G401.6 (cell line): ENCODE measurements around the gene INSM2.
A peak's percentile ranks its signal among the peaks of the same experiment; 100 is the strongest.

ENCODE experiments used
- FAIRE-seq: peaks from 2 replicates; lab custom pipeline; 2012; peaks lifted over from hg19 to GRCh38; lab: Jason Lieb, UNC

INSM2 gene, protein sequence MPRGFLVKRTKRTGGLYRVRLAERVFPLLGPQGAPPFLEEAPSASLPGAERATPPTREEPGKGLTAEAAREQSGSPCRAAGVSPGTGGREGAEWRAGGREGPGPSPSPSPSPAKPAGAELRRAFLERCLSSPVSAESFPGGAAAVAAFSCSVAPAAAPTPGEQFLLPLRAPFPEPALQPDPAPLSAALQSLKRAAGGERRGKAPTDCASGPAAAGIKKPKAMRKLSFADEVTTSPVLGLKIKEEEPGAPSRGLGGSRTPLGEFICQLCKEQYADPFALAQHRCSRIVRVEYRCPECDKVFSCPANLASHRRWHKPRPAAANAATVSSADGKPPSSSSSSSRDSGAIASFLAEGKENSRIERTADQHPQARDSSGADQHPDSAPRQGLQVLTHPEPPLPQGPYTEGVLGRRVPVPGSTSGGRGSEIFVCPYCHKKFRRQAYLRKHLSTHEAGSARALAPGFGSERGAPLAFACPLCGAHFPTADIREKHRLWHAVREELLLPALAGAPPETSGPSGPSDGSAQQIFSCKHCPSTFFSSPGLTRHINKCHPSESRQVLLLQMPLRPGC

DNA sequence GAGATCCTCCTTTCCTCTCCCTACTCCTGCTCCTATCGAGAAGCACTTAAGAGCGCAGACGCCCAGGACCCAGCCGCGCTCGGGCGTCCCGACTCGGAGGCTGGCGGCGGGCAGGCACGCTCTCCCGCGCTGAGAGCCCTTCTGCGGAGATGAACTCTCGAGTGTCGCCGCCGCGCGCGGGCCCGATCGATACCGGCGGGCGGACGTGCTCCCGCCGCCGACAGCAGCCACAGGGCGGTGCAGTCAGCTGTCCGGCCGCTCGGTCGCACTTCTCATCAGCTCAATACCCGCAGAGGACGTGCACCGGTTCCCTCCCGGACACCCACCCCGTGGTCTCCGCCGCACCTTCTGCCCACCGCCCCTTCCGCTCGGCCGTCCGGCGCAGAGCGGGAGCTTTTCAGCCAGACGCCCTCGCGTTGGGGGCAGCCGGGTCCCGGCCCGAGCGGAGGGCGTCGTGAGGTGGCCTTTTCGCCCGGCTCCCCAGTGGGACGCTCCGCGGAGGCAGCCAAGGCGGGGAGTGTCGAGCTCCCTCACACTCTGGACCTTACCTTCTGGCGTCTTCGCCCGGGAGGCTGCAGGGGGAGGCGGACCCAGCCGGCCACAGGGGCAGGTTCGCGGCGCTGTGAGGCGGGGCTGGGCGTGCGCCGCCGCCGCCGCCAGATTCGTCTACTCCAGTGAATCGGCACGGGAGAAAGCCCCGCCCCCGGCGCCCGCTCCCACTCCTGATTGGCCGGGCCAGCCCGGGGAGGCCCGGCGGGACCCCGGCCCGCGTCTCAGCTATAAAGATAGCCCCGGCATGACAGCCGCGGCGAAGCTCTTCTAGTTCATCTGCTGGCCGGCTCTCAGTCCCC, at the start of gene INSM2:
Gene INSM2 (plus strand): TSS at position 808 of the 851 bp plus-strand sequence. CDS start 89 bp downstream, outside the sequence.
- no peak for FAIRE-seq

DNA sequence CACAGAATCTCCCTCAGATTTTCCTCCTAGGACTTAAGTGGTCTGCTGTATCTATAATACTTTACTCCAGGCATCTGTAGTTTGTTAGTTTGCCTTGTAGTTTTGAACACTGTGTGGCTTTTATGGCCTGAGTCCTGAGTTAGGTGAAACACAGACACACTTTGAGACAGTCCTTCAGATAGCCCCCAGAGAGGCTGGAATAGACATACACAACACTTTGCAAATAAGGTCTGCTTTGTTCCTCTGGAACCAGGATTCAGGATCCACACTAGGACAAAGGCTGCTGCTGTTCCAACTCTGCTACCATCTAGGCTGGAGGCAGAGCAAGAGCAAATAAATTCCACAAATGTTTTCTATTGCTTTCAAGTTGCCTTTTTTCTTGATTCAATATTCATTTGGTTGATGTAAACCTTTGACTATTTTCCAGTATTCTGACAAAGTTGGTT, 41.4 kb upstream of the INSM2 start:
- FAIRE-seq, result no peak

DNA sequence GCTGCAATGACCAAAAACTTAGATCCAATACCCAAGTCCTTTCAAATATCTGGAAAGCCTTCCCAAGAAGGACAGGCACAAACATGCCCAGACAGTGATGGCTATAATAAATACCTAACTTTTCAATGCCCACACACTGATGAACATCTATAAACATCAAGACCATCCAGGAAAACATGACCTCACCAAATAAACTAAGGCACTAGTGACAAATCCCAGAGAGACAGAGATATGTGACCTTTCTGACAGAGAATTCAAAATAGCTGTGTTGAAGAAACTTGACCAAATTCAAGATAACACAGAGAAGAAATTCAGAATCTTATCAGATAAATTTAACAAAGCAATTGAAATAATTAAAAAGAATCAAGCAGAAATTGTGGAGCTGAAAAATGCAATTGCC, 38.7 kb upstream of the INSM2 start:
- no peak for FAIRE-seq

DNA sequence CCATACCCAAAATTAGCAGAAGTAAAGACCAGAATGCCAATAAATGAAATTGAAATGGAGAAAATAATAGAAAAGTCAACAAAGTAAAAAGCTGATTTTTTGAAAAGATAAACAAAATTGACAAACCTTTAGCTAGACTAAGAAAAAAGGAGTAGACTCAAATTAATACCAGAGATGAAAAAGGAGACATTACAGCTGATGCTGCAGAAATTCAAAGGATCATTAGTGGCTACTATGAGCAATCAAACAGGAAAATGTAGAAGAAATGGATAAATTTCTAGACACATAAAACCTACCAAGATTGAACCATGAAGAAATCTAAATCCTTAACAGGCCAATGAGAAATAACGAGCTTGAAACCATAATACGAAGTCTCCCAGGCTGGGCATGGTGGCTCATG, 34.8 kb upstream of the INSM2 start:
- FAIRE-seq, result no peak

DNA sequence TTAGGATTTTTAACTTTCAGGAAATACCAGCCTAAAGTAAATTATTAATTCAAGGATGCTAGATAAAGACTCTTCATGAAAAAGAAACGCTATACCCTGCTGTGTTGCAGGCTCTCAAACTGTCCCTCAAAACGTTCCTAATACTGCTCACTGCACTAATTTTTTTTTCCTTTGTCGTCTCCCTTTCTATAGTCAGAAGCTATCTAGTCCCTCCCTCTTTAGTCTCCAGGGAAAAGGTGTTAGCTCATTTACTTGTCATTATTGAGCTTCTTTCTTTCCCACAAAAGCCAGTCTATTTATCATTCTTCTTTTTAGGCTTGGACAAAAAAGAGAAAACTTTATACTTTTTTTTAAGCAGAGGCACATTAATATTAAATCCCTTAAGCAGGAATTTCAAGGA, 30.3 kb upstream of the INSM2 start:
- no peak for FAIRE-seq

DNA sequence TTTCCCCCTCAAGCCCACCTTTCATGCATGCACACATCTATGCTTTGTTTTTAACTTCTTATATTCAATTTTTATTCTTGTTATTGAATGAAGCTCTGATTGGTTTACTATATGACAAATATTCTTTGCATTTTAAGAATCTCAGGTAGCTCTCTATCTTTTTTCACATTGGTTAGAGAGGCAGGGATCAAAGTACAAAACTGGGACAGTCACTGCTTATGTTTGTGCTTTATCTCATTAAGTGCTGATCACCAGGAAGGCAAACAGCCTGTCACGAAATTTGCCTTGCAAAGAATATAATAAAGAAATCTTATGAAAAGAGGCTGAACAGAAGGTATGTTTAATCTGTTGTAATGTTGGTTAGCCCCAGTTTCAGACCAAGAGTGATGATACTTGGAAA, 29.7 kb upstream of the INSM2 start:
- no peak for FAIRE-seq

DNA sequence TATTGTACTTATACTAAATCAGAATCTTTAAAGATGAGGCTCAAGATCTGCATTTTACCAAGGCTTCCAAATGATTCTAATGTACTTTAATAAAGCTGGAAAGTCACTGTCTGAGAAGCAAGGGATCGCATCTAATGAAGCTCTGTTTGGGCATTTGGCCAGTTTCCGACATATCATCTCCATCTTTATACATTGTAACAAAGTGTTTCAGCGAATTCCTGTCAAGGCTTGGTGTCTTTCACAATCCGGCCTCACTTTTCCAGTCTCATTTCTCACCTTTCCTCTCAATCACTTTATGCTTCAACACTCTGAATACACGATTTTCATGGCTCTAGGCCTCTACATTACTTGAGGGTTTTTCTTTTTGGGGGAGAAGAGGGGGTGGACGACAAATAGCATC, 27.5 kb upstream of the INSM2 start:
- no peak for FAIRE-seq

DNA sequence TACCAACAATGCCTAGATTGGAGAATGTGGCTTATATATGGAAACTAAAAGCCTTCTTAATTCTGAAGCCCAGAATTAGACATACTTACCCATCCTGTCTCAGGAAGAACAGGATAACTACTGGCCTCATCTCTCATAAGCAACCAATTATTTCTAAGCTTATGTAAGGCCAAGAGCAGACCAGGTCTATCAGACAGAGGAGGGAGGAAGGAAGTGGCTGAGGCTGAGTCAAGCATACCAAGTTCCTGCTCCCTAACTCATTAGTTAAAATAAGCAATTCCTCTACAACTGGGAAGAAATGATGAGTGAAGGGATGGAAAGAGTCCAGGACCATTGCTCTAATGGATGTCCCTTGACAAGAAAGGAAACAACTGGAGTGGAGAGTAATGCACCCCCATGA, 27.0 kb upstream of the INSM2 start:
- no peak for FAIRE-seq

DNA sequence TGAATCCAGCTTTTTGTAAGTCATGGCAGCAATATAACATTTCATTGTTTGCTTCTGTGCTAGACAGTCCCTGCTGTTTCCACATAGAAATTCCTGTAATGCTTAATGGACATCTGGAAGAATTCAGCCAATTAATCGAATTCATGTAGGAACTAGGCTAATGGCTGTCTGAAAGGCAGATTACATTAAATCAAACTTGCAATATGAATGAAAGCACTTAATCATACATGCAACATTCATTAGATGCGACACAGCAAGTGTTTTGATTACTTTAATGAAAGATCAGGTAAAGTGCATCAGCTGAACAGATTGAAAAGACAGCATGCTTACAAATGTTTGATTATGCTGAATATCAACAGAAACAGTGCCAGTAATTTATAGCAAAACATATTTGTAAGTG, 24.1 kb upstream of the INSM2 start:
- no peak for FAIRE-seq

DNA sequence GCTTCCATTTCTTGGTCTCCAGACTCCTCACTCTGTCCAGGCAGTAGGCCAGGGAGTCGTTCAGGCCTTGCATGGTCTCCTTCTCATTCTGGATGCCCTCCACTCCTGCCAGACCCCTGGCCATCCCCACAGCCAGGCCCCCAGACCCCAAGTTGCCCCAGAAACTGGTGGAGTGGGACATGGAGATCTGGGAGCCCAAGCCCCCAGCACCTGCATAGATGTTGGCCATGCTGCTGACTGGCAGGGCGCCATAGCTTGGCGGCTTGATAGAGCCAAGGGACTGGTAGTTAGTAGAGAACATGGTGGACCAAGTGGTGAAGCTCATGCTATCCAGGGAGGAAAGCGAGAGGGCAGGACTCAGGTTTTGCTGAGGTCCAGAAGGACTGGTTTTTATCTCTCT, 21.2 kb upstream of the INSM2 start:
- FAIRE-seq, result no peak

DNA sequence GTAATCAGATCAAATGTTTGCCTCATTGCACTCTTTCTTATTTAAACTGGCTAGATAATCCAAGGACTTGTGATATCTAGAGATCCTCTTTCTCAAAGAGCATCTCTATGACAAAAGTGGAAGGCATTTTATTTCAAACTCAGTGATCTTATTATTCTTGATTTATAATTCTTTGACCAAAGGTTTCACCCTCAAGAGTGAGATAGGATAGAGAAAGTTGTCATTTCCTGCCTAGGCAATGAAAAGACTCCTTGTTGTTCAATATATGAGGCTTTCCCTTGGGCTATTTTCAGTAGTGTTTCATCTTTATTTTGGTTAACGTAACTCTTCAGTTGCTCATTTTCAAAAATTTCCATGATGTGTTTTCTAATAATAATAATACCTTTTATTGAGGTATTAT, 18.0 kb upstream of the INSM2 start:
- FAIRE-seq, result no peak

DNA sequence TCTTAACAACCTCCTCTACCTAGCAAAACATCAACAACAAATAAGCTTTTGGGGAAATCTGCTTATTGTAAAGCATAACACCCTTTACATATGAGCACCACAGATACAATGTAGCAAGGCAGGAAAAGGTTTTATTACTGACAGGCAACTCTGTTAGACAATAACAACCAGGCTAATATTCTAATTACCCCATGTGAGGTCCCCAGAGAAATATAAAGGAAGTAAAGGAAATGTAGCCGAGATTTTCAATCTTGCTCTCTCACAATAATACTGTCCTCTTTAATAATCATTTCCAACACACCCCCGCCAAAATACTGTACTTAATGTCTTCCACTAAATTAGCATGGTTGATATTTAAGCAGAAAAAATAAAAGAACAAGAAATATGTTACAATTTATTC, 14.0 kb upstream of the INSM2 start:
- no peak for FAIRE-seq

DNA sequence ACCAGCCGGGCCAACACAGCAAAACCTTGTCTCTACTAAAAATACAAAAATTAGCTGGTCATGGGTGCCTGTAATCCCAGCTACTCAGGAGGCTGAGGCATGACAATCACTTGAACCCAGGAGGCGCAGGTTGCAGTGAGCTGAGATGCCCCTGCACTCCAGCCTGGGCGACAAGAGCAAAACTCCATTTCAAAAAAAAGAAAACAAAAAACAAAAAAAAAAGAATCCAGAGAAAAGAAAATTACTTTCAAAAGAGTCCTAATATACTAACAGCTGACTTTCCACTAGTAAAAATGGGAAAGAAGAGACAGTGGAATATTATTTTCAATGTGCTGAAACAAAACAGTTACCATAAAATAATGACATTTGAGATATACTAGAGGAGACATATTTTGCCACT, 8.3 kb upstream of the INSM2 start:
- FAIRE-seq, result no peak

DNA sequence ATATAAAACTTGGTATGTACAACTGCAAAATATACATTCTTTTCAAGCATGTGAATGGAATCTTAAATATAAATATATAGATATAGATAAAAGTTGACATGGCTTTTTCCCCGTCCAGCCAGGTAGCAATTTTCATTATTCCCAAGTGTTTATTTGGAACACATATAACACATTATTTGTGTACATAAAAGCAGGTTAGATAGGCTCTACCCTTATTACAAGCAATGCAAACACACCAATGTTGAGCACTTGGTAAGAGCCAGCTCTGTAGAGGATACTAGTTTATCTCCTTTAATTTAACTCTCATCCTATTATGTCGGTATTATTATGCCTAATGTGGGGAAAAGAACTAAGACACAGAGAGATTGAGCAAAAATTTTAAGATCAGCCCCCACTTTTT, 7.0 kb upstream of the INSM2 start:
- no peak for FAIRE-seq

DNA sequence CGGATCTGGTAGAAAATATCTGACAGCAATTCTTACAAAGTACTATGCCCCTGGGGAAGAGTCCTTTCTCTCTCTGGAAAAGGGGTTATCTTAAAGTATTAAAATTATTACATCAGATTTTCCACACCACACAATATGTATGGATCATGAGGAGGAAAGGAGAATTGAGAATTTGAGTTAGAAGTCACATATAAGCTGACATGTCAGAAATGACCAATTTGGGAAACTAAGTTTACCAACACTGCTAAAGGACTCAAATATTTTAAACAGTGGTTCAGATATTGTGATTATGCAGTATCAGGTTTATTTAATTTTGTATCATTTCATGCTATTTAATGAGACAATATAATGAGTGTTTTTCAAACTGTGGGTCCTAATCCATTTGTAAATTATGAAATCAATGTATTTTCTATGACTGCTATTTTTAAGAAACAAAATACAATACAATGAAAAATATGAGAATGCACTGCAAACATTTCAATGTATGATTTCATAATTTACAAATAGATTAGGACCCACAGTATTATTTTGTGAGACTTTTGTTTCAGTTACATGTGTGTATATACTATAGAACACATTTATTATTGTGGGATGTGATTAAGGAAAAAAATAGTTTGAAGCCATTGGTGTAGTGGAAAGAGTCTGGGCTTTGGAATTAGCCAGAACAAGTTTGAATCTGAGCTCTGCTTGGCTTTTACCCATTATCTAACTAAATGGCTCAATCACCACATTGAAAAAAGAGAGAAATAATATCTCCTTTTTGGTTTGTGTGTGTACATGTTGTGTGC, 1.8 kb upstream of the INSM2 start:
- no peak for FAIRE-seq

DNA sequence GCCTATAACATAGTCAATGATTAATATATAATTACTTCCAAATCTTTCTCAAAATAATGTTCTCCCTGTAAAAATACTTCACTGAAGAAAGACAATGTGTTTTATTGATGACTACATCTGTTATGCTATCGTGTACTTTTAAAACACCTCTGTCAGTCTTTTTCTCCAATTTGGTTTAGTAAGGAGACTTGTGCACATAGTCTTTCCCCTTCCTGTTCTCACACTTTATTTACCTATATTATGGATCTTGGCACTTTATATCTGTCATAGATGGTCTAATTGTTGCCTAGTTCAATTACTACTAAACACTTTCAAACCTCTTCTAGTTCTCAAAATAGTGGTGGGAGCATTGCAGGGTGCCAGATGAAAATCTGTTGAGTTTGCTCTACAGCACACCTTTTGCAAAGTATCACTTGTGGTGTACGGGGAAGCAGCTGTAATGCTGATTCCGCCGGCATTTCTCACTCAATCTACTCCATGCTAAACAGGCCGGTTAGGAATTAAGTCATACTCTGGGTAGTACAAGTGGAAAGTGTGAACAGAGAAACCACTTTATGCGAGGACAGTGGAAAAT, 1.1 kb upstream of the INSM2 start:
- FAIRE-seq, result peak; percentile 3

DNA sequence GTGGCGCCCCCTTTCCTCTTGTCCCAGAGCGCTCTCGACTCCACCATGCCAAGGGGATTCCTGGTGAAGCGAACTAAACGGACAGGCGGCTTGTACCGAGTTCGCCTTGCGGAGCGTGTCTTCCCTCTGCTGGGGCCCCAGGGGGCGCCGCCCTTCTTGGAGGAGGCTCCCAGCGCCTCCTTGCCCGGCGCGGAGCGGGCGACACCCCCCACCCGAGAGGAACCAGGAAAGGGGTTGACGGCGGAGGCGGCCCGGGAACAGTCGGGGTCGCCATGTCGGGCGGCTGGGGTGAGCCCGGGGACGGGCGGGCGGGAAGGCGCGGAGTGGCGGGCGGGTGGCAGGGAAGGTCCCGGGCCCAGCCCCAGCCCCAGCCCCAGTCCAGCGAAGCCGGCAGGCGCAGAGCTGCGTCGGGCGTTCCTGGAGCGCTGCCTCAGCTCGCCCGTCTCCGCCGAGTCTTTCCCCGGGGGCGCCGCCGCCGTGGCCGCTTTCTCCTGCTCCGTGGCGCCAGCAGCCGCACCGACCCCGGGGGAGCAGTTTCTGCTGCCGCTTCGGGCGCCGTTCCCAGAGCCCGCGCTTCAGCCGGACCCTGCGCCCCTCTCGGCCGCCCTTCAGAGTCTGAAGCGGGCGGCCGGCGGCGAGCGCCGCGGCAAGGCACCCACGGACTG, 376 bp downstream of the INSM2 start:
- FAIRE-seq, result no peak

DNA sequence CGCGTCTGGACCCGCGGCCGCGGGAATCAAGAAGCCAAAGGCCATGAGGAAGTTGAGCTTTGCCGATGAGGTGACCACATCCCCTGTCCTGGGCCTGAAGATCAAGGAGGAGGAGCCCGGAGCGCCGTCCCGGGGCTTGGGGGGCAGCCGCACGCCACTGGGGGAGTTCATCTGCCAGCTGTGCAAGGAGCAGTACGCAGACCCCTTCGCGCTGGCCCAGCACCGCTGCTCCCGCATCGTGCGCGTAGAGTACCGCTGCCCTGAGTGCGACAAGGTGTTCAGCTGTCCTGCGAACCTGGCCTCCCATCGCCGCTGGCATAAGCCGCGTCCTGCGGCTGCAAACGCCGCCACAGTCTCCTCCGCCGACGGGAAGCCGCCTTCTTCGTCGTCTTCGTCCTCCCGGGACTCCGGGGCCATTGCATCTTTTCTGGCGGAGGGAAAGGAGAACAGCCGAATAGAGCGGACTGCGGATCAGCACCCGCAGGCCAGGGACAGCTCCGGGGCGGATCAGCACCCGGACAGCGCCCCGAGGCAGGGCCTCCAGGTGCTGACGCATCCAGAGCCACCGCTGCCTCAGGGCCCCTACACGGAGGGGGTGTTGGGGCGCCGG, 1.0 kb downstream of the INSM2 start:
- FAIRE-seq, result no peak

DNA sequence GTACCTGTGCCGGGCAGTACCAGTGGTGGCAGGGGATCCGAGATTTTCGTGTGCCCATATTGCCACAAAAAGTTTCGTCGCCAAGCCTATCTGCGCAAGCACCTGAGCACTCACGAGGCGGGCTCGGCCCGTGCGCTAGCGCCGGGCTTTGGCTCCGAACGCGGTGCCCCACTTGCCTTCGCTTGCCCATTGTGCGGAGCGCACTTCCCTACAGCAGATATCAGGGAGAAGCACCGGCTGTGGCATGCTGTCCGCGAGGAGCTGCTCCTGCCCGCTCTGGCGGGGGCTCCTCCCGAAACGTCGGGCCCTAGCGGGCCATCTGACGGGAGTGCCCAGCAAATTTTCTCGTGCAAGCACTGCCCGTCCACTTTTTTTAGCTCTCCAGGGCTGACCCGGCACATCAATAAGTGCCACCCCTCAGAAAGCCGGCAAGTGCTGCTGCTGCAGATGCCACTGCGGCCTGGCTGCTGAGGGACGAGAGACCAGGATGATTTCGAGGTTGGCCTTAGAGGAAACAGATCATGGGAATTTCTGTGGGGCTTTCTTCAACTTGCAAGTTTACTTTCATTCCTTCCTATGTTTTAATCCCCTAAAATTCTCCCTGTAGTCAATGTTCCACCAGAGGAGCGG, 1.6 kb downstream of the INSM2 start:
- no peak for FAIRE-seq

DNA sequence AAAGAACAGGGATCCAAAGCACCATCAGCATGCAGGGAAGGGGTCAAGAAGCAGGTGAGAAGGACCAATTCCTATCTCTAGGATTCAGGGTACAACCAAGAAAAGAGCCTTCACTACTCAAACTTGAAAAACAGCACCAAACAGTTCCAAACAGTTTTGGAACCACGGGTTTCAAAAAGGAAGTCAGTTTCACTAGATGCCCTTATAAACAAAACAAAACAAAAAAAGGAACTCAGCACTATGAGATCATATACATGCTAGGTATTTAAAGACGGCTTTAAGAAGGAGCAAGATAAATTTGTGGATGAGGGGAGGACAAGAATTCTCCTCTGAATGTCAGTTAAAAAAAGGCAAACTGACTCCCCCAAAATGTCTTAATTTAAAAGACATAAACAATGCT, 6.0 kb downstream of the INSM2 start:
- FAIRE-seq, result no peak

DNA sequence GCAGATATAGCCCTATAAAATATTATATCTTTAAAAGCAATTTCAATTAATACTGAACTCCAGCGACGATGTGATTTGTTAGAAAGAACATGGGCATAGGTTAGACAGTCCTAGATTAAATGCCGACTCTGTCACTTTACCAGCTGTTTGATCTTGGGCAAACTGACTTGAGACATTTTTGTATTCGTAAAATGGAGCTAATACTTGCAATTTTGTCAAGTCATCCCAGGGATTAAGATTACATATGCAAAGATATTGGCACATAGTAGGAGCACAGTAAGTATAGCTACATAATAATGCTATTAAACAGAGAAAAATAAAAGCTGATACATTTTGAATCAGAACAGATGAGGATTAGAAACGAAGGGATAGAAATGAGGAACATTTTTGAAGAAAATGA, 9.0 kb downstream of the INSM2 start:
- FAIRE-seq, result no peak
